GM21717 (cell line): ENCODE results near the gene SETBP1.

Experiments
- ATAC-seq: cut with Tn5 transposase; IDR thresholded peaks from one replicate; pipeline ENCODE4 v1.9.1; 2021; ENCODE audit warnings: mild to moderate bottlenecking, moderate library complexity; ENCODE audit not compliant: unreplicated experiment

SETBP1 gene

DNA sequence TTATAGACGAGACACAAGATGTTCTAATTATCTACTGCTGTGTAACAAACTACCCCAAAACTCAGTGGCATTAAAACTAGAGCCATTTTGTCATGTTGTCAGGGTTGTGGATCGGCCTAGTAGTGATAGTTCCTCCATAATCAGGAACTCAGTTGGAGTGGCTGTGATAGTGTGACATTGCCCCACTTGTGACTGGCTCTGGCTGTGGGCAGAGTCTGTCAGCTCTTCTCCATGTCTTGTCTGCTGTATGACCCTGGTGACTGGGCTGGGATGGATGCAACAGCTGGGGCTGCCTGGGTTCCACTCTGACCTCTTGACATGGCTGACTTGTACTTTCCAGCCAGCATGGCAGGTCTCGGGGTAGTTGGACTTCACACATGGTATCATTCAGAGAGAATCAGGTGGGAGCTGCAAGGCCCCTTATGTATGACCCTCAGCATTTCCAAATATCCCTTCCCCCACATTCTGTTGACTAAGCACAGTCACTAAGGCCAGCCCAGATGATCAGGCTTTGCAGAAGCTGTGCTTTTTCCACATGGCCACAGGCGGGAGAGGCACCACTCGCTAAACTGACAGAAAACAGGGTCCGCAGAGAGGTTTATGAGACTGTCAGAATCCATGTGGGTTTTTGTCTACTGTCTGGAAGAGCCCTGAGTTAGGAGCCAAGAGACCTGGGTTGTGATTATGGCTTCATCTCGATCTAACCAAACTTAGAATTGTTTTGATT is 50.3 kb downstream of the SETBP1 start:
- no peak for ATAC-seq

DNA sequence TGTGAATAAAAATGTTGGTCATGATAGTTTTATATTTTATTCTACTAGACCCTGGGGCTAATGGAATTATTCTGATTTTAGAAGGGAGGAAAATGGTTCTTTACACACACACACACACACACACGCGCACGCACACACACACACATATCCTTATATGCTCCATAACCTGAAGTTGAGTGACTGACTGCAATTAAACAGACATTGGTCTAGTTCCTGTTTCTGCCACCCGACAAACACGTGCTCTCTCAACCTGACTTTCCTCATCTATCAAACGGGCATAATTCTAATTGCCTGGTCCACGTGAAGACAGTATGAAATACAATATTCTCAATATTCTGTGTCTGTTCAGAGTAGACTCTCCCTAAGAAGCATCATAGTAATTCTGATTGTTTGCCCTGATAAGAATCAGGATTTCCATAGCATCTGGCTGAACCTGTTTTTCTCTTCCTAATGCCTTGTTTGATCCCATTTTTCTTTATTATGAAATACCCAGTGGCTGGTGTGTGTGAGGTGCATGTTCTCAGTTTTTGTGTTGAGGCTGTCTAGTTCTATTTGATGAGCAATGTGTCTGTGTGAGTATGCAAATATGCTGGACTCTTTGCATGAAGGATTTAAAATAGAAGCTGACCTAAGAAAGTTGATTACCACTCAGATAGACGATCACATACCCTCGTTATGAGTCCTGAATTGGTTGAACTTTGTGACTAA is 51.0 kb downstream of the SETBP1 start:
- ATAC-seq, result peak; percentile 43

DNA sequence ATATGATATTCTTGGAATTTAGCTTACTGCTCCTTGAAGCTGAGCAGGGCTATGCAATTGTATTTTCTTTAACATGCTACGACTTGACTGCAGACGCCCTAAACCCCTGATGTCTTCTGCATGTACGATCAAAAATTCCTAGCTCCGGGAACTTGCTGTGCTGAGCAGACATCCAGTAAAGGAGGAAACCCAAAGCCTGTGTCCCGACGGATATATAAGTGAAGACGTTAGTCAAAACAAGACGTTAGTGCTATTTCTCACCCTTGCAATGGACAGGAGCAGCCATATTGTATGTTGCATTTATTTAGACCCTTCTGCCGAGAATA is 51.5 kb downstream of the SETBP1 start:
- ATAC-seq, result no peak

DNA sequence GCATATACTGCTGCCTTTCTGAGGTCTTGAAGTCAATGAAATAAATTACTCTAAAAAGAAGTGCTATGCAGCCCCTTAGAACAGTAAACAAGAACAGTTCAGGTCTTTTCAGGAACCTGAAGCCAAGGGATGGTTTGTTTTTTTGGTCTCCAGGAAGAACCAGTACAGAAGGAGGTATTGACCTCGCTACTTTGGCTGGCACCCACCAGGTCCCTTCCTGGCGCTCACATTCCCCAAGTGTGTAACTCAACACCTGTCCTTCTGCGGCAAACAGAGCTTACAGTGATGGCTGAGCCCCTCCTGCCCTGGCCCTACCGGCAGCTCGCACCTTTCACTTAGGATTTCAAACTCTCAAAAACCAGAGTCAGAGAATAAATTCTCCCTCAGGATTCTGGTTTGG is 51.9 kb downstream of the SETBP1 start:
- no peak for ATAC-seq

DNA sequence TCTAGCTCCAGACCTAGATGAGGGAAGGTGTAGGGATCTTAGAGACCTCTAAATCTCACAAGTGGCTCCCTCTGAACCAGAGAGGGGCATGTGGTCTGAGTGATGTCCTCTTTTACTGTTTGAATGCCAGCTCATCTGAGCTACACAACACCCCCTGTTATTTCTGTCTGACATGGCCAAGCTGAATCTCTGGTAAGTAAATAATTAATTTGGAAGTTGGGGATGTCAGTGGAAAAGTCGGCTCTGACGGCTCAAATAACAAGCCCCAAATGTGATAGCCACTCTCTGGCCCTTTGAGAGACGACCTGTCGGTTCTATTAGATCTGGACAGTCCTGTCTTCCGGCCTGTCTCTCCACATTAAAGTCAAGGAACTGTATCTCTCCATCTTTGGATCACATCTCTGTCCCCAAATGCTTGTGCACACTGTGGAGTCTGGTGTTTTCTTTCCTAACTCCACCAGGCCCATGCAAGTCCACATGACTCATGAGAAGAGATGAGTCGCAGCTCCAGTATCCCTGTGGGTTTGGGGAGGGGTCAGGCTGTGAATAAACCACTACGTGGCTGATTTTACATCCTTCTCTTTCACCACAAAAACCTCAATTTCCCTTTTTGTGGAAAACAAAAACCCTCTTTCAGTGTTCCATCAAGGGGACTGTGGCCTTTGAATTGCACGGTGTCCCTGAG is 52.5 kb downstream of the SETBP1 start:
- ATAC-seq, result no peak

DNA sequence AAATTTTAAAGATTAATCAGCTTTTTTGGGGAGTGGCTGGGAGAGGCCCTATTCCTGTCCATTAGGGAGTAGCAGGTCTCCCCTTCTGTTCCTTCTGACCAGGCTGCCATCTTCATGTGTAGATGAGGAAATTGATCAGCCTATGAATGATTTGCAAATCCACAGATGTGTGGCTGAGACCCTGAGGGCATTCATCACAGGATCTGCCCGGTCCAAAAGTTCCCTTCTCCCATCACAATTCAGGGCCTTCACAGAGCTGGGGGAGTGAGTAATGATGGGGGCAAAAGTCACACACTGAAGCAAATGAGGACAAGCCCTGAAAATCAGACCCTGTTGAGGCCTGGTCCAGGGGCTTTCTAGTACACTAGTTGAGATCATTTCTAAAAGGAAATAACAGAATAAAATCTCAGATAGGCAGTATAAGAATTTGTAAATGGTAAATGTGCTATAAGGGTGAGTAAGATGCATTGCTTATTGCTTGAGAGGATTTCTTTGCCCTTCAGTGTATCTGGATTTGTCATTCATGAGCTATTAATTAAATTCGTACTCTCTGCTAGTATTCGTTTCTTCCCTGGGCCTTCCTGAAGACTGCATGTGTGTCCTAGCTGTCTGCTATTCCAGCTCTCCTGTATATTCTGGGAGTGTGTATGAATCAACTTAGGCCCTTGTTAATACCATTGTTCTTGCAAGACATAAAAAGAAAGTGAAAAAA is 53.2 kb downstream of the SETBP1 start:
- ATAC-seq, result no peak

DNA sequence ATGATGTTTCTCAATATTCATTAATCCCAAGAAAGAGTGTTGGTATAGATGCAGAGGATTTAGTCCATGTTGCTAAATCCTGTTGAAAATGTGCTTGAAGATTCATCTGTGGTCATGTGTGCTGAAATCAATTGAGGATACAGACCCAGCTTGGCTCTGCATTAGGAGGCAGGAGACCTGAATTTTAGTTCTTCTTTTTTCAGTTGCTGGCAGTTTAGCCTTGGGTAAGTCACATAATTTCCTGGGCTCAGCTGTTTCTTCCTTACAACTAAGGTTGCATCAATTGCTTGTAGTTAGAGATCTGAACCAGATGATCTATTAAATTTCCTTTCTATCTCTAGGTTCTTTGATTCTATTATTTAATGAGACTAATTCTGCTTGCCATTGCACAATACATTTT is 54.4 kb downstream of the SETBP1 start:
- ATAC-seq, result no peak

DNA sequence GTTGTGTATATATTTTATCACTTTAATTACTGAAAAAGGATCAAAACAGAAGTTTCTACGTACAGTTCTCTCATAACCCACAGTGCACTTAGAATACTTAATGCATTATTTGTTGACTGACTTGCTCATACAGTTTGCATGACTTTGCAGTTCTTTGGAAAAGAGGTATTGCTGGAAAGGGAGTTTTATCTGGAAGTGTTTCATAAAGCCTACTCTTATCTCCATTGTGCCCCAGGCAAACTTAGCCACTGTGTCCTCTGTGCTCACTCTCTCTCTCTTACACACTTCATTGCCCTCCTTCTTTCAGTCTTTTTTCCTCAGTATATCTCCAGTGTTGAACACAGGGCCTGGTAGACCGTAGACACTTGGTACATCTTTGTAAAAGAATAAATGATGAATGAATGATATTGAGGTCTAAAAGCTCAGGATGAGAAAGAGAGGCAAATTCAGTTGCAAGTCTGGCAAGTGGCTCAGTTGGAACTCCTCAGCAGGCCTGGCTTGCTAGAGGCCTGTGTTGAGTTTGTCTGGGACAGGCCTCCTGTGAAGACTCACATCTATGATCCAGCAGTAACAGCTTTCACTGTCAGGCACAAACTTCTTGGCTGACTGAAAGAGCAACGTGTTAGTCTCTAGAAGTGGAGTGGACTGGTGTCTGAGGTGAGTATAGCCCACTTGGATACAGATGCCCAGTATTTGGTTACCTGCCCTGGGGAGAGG is 56.1 kb downstream of the SETBP1 start:
- no peak for ATAC-seq

DNA sequence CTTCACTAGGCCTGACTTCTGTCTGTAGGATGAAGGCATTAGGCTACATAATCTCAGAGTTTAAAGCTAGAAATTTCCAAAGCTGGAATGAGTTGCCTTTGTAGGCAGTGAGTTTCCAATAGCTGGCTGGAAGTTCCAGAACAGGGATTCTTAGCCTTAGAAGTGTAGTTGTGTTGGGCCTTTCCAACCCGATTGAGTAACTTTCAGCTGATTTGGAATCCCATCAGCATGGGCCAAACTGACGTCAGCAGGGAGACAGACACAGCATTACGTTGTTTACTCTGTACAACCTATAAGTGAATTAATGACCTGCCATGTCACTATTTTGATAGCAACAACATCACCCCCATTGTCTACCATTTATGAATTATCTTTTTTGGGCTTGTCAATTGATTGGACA is 56.9 kb downstream of the SETBP1 start:
- ATAC-seq, result no peak

DNA sequence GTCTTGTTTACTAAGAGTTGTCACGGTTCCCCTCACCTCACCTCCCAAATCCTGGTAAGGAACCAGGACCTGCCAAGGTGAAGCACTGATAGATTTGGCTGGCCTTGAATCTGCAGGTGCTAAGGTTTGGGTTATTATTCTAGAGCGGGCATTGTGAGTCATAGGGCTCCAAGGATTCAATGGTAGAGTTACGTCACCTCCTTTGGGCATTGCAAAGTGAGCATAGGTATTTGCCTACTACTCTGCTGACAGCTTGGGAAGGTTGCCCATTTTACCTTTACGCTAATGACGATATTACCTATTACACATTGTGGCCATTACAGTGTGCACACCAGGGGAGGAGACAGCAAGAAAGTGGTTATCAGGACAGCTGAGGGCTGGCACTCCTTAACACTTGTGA is 59.3 kb downstream of the SETBP1 start:
- no peak for ATAC-seq

DNA sequence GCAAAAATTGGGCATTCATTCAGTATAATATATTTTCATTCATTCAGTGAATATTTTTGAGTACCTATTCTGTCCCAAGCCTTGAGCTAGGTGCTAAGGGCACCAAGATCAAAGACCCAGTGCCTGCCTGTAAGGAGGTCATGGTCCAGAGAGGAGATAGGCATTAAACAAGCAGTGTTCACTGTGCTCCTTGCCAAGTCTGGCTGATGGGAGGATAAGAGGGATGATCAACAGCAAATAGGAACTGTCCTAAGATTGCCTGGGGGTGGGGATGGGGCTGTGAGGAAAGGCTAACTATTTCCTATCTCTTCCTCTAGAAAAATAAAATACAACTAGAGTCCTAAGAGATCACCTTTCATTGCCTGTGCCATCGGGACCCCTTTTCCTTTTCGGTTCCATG is 60.4 kb downstream of the SETBP1 start:
- ATAC-seq, result no peak

DNA sequence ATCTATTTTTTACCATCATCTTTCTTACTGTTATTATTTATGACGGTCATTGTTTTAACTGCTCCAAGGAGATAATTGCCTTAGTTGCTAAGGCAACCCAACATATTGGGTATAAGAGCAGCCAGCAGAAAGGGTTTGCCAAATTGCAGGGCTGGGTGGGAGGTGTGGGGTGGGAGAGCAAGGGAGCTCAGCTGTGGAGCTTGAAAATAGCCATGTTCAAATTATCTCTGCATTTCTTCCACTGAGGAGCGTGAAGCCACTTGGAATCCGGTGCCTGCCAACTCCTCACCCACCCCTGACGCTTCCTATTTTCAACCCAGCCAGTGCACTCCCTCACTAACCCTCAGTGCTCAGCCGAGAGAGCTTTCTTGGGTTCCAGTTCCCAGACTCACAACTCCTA is 60.8 kb downstream of the SETBP1 start:
- no peak for ATAC-seq

DNA sequence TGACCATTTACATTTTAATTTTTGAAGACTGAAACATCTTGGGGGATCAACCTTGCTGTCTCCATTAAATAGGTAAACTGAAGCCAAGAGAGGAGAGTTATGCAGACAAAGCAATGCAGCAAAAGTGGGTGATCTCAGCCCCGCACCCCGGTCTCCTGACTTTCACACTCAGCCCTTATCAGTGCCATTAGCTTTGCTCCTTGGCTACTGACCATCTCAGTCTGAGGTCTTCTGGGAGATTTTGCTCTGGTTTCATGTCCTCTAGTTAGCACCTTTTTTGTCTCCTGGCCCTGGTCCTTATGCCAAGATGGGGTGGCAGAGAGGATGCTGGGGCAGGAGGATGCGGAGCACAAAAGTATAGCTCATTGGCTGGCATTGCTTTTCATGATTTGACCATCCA is 61.4 kb downstream of the SETBP1 start:
- ATAC-seq, result no peak

DNA sequence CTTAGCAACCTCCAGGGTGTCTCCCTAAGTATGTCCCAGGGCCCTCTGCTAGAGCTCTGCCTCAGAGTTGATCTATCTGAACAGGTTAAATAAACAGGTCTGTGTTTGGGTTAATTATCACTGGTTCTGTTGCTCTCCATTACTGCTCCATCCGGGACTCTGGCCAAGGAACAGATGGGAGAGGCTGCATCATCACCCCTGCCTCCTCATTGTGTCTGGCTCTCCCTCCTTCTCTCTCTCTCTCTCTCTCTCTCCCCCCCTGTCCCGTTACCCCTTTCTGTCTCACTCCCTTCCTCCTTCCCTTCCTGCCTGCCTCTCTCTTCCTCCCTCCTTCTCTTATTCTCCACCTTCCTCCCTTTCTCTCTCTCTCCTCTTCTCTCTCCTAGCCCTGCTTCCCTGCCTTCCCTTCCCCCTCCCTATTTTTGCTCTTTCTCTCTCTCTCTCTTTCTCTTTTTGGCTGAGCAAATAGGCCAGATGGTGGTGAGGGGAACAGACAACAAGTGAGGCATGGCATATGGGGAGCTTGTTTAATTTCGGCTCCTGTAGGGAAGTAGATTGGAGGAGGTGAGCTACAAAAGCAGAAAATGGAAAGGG is 62.1 kb downstream of the SETBP1 start:
- no peak for ATAC-seq

DNA sequence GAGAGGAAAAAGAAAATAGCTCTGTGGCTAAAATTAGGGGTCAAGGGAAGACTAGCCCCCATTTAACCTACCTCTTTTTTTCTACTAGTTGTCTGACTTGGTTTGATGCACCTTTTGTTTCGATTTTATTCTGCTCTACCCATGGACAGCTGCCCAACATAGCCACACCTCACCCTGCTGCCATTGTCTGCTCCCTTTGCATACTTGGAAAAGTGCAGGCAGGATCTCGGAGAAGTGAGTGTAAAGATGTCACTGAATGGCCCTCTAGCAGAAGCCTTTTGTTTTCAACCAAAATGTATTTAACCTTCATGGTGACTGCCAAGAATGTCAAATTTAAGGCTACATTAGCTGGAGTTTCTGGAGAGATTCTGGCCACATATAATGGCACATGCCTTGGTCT is 62.9 kb downstream of the SETBP1 start:
- no peak for ATAC-seq

DNA sequence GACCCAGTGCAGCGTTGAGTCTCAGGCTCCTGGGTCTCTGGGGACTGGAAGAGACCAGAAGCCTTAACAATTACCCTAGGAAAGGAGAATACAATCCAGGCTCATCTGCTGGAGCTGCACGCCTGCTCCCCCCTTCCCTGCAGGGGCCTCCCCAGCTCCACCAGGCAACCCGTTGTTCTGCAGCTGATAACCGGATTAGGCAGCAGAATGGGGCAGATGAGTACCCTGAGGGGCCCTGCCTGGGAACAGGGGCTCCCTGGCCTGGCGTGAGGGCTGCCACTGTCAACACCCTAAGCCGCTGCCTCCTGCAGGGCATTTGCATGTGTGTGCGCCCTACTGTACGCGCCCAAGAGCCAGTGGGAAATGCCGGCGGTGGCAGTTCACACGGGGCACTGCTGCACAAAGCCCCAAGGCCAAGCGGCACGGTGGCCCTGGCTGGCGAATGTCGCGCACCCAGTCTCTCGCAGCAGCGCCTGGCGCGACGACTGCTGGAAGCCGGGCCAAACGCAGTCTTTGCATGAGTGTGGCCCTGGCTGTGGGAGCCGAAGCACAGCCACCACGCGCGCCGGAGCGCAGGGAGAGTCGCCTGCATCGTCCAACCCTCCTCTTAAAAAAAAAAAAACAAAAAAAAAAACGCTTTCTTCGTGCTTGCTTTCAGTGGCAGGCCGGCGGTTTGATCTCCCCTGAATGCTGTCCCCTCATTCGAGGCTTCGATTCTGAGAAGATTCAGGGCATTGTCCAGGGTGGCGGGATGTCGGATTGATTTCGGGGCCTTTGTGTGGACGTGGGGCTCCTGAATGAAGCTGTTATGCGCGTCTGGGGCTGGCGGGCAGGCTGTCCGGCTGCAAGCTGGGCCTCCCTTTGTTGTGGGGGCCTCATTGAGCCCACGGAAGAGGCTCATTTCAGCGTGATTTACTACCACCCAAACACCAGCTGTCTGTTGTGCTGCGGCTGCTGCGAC is 63.8 kb downstream of the SETBP1 start:
- no peak for ATAC-seq

DNA sequence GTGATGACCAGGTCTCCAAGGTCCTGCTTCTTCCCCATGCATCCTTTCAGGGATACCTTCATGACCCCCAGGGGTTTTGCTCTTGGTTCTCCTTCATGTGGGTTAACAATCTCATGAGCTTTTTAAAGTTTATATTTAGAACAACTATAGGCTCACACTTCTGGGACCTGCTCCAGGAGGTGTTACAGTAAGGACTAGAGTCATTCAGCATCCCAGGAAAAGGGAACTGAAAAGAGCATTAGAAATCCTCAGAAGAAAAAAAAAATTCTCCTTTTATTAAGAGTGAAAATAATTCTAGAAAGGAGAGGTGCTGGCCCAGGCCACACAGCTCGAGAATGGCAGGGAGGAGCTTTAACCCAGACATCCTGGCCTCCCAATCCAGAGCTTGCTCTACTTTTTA is 66.5 kb downstream of the SETBP1 start:
- ATAC-seq, result no peak

DNA sequence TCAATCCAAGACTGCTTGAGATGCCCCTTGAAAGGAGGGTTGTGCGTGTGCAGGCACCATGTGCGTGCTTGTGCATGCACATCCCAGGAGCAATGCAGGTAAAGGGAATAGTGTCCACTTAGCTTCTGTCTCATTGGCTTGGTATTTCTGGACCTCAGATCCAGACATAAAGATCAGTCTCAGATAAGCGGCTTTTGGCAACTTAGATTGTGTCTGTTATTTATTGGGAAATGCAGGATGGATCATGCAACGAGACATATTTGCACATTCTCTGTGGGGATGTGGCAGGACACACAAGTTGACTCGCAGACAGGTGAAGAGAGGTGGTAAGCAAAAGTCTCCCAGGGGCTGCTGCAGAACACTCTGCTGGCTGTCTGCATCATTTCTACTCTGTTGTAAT is 67.9 kb downstream of the SETBP1 start:
- ATAC-seq, result no peak

DNA sequence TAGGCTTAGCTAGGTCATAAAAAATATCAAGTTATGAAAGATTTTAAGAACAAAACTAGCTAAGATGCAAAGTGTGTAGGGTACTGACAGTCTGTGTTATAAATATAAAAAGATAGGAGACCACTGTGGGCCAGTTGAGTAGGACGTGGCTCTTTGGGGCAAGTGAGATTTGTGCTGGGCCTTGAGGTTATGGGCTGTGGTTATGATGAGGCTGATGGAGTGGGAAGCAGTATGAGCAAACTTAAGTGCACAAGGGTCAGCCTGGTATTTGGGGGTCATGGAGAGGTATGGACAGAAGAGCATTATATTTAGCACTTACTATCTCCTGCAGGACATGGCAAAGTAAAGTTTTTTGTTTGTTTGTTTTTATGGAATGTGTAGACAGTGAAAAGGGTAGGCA is 70.1 kb downstream of the SETBP1 start:
- no peak for ATAC-seq

DNA sequence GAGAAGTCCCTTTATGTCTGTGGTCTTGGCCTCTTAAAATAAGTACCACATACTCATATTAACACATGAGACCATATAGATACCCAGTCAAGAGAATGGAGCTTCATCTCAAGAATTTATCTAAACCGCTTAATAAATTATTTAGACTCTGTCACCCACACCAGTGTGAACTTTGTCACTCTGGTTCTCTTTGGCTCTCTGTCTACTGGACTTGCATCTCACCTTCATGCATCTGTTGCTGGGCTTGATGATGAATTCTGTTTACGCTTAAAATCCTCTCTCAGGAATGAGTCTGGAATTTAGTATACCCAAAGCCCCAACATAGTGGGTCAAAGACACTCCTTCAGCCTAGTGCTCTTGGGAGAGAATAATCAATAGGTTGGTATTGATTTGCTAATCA is 73.9 kb downstream of the SETBP1 start:
- no peak for ATAC-seq
